ENCODE results near the gene CEP89. TPM values are rescaled to one million over a fixed set of nuclear protein-coding genes. Genes with fewer than 3 reads are reported as not detected.

The CEP89 gene
- total and polyA plus RNA-seq, 9 donors, result 12.1 to 21.1 (median 18.5) TPM

DNA sequence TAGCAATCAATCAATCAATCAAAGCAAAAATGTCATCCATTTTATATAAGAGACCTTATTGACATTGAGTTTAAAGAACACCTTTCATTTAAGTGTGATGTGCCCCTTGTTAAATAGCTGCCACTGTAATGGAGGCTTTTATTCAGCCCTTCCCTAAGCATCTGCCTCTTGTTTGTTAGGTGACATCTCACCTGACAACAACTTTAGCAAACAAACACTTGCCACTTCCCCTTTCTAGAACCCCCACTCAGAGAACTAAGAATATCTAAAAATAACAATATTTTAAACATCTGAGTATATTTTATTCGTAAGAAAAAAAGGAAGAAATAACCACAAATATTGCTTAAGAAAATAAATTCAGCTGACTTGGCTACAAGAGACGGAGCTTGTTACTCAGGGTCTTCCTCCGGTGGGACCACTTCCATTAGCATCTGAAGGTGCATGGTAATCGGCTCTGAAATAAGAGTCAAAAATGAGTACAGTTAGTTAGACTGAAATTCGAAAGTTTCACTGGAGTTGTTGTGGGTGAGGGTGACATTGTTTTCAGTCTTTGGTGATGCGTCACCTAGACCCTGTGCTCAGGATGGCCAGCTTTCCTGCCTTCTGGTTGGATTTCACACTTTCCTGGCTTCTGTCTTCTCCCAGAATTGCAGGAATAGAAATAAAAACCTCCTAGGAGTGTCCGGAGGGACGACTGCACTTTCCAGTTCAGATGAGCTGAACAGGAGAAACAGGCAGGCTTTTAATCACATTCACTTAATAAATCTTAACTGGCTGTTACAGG, 141.3 kb downstream of the CEP89 start:
- DNase-seq, result no peak
- Histone ChIP-seq H3K27me3 (ENCODE audit: control insufficient read depth, insufficient read depth, low read length) (no peaks in the 10 kb centered on the region), H3K9me3 (replicated peaks; ENCODE audit: control insufficient read depth, low read depth, low read length) (no peaks in the 10 kb centered on the region), H3K36me3 (ENCODE audit: control insufficient read depth, insufficient read depth, low read length) (no peaks in the 10 kb centered on the region), H3K4me3 (ENCODE audit: low read length) (no peak overlapping the region), H3K27ac (ENCODE audit: low read length) (no peak overlapping the region), H3K4me1 (ENCODE audit: control insufficient read depth, insufficient read depth, low read length) (no peaks in the 10 kb centered on the region)
- no CpG with 5 or more reads among the region's 8 CpGs for WGBS (ENCODE audit: insufficient coverage)

DNA sequence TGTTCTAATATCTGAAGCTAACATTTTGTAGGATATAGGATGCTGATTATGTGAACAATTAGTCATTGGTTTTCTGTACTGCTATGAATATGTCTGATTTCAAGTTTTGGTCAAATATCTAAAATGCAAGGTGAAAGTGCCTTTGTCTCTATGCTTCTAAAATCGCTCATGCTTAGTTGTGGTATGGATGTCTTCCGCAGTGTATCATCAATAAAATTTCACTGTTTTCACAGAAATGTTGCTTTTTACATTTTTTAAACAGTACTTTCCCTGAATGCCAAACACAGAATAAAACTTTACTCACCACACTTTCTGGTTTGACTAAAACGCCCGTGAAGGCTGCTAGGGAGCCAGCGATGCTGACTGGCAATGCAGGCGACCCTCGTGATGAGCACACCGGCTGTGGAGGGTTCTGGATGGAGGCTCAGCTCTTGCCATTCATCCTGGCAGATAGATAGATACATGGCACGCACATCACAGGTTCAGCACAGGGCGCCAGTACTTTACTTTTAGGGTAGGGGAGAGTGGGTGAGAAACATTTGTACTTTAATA, 142.3 kb downstream of the CEP89 start:
- Histone ChIP-seq H3K27ac (ENCODE audit: low read length) (no peak overlapping the region), H3K27me3 (ENCODE audit: control insufficient read depth, insufficient read depth, low read length) (no peaks in the 10 kb centered on the region), H3K36me3 (ENCODE audit: control insufficient read depth, insufficient read depth, low read length) (no peaks in the 10 kb centered on the region)

DNA sequence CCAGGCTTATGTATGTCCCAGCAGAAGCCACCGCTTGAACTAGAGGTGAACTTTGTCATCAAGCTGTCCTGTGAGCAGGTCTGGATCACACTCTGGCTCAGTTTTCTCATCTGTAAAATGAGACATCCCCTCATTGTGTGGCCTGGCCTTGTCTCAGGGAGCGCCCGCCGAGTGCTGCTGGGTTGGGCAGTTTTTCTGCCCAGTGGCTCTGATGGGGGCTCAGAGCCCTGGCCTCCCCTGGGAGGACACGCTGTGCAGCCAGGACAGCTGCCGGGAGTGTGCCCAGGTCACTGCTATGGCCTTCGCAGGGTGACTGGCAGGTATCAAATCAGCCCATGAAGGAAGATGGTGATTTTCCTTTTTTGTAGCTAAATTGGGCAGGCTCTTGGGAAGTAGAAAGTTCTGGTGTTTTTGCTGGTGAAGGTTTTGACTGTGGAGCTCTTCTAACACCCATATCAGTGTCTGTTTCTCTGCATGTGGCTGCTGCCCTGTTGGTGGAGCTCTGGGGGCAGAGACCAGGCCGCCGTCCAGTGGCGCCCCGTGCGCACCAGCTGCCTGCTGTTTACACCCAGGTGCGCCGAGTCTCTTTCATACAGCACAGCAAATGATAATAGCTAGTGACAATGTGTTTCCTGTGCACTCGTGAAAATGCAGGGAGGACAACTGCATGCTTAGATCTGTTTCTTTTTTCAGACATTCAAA, 143.0 kb downstream of the CEP89 start:
- H3K27ac ChIP-seq (ENCODE audit: low read length), result no peak overlapping the region
- H3K27me3 ChIP-seq (ENCODE audit: control insufficient read depth, insufficient read depth, low read length), result peaks cover 3% of the 10 kb centered on the region
- H3K4me3 ChIP-seq (ENCODE audit: low read length), result no peak overlapping the region
- no peaks in the 10 kb centered on the region for H3K9me3 ChIP-seq (replicated peaks; ENCODE audit: control insufficient read depth, low read depth, low read length)
- no peaks in the 10 kb centered on the region for H3K36me3 ChIP-seq (ENCODE audit: control insufficient read depth, insufficient read depth, low read length)
- no peaks in the 10 kb centered on the region for H3K4me1 ChIP-seq (ENCODE audit: control insufficient read depth, insufficient read depth, low read length)
- DNase-seq, result no peak
- WGBS (ENCODE audit: insufficient coverage), result 83% methylated on average over 14 of the region's 15 CpGs

More for the DNA sequence above, 142.3 kb downstream of the CEP89 start:
- no peak for DNase-seq
- Histone ChIP-seq H3K9me3 (replicated peaks; ENCODE audit: control insufficient read depth, low read depth, low read length) (no peaks in the 10 kb centered on the region), H3K4me1 (ENCODE audit: control insufficient read depth, insufficient read depth, low read length) (no peaks in the 10 kb centered on the region), H3K4me3 (ENCODE audit: low read length) (no peak overlapping the region)
- WGBS (ENCODE audit: insufficient coverage), result 83% methylated on average over 6 of the region's 10 CpGs

DNA sequence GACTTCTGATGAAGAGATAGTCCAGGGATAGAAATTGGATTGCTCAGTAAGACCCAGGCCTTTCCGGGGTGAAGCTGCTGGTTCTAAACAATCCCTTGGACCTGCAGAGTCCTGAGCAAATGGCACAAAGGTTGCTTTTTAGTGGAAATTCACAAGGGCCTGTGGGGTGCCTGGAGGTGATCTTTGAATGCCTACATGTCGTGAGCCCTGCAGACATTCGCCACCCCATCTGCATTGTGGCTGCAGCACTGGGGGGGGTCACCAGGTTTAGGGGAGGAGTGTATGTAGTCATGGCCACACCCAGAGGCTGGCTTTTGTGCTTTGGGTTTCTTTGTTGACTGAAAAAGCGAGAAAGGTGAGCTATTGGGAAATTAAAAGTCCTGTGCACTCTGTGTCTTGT, 143.6 kb downstream of the CEP89 start:
- no peak for DNase-seq
- H3K27ac ChIP-seq (ENCODE audit: low read length), result no peak overlapping the region
- WGBS (ENCODE audit: insufficient coverage), result 80% methylated on average over 4 of the region's 4 CpGs
- peaks cover 5% of the 10 kb centered on the region for H3K27me3 ChIP-seq (ENCODE audit: control insufficient read depth, insufficient read depth, low read length)
- H3K4me1 ChIP-seq (ENCODE audit: control insufficient read depth, insufficient read depth, low read length), result no peaks in the 10 kb centered on the region
- no peaks in the 10 kb centered on the region for H3K9me3 ChIP-seq (replicated peaks; ENCODE audit: control insufficient read depth, low read depth, low read length)
- no peaks in the 10 kb centered on the region for H3K36me3 ChIP-seq (ENCODE audit: control insufficient read depth, insufficient read depth, low read length)
- H3K4me3 ChIP-seq (ENCODE audit: low read length), result no peak overlapping the region

Other genes starting within 250 kb of the CEP89 start
- gene SLC7A9, start 102.2 kb downstream of the CEP89 start, total RNA-seq, result 0.22 TPM
- gene SLC7A9, start 102.2 kb downstream of the CEP89 start, polyA plus RNA-seq (ENCODE audit: insufficient read depth in 1 of 8, insufficient read length in 8 of 8, low replicate concordance in 1 of 8), result 1 to 10 TPM in 2 of 8 donors, under 1 TPM in 6; 0.18 to 2.1 (median 0.44) TPM
- 1.2 TPM for gene FAAP24, start 284 bp upstream of the CEP89 start, total RNA-seq
- 1 to 10 TPM; 1.3 to 3.0 (median 2.3) TPM for gene FAAP24, start 284 bp upstream of the CEP89 start, polyA plus RNA-seq (ENCODE audit: insufficient read depth in 1 of 8, insufficient read length in 8 of 8, low replicate concordance in 1 of 8)
- gene RHPN2, start 92.9 kb upstream of the CEP89 start, total RNA-seq, result 1.3 TPM
- gene RHPN2, start 92.9 kb upstream of the CEP89 start, polyA plus RNA-seq (ENCODE audit: insufficient read depth in 1 of 8, insufficient read length in 8 of 8, low replicate concordance in 1 of 8), result 1 to 10 TPM in 7 of 8 donors, under 1 TPM in 1; 0.98 to 4.8 (median 1.7) TPM
- 7.8 TPM for gene GPATCH1, start 109.2 kb upstream of the CEP89 start, total RNA-seq
- 1 to 10 TPM; 6.2 to 9.5 (median 7.5) TPM for gene GPATCH1, start 109.2 kb upstream of the CEP89 start, polyA plus RNA-seq (ENCODE audit: insufficient read depth in 1 of 8, insufficient read length in 8 of 8, low replicate concordance in 1 of 8)
- gene WDR88, start 160.2 kb upstream of the CEP89 start, total RNA-seq, result 0.09 TPM
- gene WDR88, start 160.2 kb upstream of the CEP89 start, polyA plus RNA-seq (ENCODE audit: insufficient read depth in 1 of 8, insufficient read length in 8 of 8, low replicate concordance in 1 of 8), result 1 to 10 TPM in 1 of 8 donors, under 1 TPM in 7; 0.44 to 1.3 (median 0.50) TPM
- 20.8 TPM for gene LRP3, start 222.4 kb upstream of the CEP89 start, total RNA-seq
- 10 to 100 TPM; 18.0 to 31.1 (median 23.3) TPM for gene LRP3, start 222.4 kb upstream of the CEP89 start, polyA plus RNA-seq (ENCODE audit: insufficient read depth in 1 of 8, insufficient read length in 8 of 8, low replicate concordance in 1 of 8)

Measured in muscle of leg (tissue), 11 donors.